Left forelimb (tissue), 1 donor: ENCODE measurements around the gene MX1.

ENCODE experiments used
- DNase-seq: peaks from one replicate; pipeline ENCODE4 v3.0.0-alpha.2; 2018; ENCODE audit warnings: low spot score

MX1 gene, protein sequence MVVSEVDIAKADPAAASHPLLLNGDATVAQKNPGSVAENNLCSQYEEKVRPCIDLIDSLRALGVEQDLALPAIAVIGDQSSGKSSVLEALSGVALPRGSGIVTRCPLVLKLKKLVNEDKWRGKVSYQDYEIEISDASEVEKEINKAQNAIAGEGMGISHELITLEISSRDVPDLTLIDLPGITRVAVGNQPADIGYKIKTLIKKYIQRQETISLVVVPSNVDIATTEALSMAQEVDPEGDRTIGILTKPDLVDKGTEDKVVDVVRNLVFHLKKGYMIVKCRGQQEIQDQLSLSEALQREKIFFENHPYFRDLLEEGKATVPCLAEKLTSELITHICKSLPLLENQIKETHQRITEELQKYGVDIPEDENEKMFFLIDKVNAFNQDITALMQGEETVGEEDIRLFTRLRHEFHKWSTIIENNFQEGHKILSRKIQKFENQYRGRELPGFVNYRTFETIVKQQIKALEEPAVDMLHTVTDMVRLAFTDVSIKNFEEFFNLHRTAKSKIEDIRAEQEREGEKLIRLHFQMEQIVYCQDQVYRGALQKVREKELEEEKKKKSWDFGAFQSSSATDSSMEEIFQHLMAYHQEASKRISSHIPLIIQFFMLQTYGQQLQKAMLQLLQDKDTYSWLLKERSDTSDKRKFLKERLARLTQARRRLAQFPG

DNA sequence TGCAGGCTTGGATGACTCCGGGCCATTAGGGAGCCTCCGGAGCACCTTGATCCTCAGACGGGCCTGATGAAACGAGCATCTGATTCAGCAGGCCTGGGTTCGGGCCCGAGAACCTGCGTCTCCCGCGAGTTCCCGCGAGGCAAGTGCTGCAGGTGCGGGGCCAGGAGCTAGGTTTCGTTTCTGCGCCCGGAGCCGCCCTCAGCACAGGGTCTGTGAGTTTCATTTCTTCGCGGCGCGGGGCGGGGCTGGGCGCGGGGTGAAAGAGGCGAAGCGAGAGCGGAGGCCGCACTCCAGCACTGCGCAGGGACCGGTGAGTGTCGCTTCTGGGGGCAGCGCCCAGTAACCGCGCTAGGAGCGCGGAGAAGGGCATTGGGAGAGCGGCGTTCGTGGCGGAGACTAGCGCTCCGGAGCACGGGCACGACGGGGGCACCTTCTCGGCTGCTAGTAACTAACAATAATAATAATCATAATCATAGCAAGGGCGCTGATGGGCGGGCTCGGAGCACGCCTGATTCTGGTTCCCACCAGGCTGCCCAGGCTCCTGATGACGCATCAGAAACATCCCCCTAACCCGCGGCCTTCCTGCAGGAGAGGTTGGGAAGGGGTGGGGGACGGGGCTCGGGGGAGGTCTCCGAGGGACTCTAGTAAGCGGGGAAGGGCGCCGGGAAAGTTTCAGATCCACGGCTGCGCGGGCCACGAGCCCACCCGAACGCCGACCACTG is at the start of gene MX1:
MX1 (plus strand) TSS at position 286 of the 722 bp plus-strand sequence. CDS start 5,832 bp downstream, outside the sequence.
- DNase-seq = no peak

DNA sequence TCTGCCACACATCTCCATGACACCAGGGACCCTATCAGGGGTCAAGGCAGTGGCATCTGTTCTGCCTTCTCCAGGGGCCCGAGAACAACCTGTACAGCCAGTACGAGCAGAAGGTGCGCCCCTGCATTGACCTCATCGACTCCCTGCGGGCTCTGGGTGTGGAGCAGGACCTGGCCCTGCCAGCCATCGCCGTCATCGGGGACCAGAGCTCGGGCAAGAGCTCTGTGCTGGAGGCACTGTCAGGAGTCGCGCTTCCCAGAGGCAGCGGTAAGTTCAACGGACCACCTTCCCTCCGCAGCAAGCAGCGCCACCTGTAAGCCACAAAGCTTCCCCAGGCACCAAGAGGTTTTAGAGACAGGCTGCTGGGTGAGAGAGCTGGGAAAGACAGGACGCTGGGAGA is 48.3 kb upstream of the MX1 start:
- DNase-seq = peak; percentile 44

DNA sequence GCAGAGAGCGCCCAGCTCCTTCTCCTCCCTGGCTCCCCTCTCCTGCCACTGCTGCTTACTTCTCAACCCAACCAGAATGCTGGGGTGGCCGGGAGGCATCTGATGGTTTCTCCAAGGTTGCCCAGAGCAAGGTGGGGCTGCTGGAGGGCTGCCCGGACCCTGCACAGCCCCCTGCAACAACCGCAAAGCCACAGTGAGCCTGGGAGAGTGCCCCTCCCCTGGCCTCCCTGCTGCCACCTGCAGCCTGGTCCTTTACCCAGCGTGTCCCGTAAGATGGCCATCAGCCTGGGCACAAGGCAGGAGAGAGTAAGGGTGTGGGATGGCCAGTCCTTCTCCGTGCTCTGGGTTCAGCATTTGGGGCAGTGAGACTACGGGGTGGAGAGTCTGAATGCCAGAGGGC is 47.2 kb upstream of the MX1 start:
- DNase-seq = peak; percentile 26

DNA sequence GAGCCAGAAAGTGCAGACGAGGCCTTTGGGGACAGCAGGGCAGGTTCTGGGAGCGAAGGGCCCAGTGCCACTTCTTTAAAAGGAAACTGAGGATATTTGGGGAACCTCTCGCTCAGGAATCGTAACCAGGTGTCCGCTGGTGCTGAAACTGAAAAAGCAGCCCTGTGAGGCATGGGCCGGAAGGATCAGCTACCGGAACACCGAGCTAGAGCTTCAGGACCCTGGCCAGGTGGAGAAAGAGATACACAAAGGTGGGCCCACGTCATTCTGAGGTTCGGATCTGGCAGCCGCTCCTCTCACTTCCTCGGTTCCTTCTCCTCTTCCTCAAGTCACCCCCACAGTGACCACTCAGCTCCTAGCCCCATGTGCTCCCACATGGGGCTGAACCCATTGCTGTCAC is 46.1 kb upstream of the MX1 start:
- peak; percentile 52 for DNase-seq

DNA sequence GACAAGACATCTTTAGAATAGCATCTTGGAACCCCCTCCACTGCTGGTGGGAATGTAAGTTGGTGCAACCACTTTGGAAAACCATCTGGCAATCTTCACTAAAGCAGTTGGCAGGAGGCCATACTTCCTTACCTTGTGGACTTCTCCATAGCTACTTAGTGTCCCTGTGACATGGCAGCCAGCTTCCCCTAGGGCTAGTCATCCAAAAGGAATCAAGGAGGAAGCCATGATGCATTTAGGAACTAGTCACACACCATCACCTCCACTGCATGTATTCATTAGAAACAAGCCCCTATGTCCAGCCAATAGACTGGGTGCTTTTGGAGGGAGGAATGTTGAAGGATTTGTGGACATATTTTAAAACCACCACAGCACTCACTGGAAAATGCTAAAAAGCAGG is 44.3 kb upstream of the MX1 start:
- DNase-seq = no peak

DNA sequence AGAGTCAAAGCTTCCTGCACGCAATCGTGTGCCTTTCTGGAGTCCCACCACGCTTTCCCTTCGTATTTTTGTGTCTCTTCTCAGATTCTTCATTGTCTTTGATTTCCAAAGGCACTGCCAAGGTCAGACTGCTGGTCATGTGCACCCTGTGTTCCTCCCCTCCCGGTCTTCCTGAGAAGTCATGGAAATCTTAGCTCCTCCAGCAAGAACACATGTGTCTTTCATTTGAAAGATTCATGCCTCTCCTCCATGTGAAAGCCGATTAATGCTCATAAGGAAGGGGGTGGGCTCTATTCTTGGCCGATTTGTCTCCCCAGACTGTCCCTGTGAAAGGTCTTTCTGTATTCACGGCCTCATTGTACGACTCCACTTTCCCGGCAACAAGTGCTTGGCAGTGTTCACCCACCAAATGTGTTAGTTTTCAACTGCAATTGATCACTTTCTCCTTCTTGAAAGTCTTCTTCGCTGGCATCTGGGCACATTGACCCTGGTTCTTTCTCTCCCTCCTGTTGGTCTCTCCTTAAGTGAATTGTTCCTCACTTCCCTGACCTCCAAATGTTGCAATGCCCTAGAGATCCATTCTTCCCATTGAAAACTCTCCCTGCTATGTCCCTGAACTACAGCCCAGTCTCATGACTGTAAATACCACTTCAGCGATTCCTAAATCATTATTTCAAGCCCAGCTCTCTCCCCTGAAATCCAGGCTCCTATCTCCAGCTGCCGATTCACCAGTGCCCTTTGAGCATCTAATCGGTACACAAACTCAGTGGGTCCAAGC is 38.8 kb upstream of the MX1 start:
- DNase-seq = no peak

DNA sequence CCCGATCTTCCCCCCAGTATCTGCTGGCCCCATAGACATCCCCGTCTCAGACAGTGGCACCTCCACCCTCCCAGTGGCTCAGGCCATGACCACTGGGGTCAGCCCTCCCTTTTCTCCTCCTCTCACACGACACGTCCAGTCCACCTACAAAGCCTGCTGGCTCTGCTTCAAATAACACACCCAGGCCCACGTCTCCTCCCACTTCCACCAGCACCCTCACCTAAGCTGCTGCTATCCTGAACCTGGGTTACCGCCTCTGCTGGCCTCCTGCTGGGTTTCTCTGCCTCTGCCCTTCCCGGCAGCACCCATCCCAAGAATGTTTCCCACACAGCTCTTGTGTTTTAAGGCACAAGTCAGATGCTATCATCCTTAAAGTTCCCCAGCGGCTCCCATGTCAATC is 38.2 kb upstream of the MX1 start:
- no peak for DNase-seq

DNA sequence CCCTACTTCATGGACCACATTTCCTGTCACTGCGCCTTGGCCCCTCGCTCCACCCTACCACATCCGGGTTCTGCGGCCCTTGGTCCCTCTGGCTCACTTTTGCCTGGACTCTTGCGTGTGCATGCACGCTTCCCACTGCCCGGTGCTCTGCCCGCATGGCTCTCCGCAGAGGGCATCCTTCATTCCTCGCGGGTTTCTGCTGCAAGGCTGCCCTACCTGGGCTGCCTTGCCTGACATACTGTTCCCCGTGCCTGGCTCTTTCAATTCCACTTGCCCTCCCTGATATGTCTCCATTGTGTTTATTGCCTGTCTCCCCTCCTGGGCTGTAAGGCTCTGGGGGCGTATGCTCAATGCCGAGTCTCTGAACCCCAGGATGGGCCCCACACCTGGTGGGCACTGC is 37.8 kb upstream of the MX1 start:
- no peak for DNase-seq

DNA sequence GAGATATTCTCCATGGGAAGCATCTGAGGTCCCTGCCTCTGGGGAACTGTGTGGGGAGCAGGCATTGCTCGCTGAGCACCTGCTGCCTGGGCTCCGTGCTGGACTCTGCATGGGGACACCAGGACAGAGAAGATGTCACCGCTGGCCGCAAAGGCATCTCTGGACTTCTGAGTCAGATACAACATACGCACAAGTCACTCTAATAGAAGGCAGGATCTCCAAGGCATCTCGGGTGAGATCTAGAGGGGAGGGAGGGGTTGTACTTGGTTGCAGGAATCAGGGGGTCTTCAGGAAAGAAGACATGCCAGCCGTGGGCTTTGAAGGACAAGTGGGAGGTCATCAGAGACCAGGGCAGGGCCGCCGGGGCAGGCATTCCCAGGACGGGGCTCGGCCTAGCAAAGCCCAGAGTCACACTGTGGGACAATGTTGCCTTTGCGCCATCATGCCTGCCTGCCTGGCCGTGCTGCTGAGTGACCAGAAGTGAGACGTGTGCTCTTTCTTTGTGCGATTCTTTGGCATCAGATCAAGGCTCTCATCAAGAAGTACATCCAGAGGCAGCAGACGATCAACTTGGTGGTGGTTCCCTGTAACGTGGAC is 35.9 kb upstream of the MX1 start:
- DNase-seq = no peak

DNA sequence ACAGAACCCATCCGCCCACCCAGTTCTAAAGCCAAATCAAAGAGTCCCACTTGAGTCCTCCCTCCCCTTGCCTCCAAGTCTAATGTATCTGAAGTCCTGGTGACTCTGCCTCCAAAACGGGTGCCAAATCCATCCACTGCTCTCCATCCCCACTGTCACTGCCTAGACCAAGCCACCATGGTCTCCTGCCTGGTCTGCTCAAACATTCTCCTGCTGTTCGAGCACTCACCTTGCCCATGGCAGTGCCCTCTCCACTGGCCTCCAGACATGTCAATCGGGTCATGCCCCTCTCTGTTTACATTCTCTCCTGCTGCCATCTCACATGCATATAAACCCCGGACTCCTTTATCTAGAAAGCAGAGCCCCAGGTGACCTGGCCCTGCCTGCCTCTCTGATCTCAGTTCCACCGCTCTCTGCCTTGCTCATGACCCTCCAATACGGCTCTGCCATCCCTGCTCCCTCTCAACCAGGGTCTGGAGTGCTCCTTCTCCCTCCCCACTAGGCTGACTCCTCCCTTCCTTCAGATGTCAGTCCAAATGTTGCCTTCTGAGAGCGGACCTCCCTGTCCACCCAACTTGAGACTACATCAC is 32.1 kb upstream of the MX1 start:
- DNase-seq = no peak

DNA sequence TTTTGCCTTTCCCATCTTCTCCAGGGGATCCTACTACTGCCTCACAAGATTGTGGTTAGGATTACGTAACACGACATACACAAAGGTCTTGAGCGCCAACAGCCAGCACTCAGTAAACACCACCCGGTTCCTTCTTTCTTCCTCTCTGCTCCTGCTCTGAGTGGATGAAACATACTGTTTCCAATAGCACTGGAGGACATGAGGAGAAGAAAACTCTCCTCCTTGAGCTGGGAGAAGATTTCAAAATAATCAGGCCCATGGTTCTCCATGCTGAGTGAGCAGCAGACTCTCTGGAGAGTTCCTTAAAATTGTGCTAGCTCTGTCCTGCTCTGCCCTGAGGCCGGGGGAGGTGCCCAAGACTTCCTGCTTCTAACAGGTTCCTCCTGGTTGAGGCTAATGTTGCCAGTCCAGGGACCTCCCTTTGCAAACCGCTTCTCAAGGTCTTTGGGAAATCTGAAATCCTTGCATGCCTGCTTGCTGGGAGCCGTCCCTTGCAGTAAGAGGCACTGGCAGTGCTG is 29.4 kb upstream of the MX1 start:
- DNase-seq = no peak

DNA sequence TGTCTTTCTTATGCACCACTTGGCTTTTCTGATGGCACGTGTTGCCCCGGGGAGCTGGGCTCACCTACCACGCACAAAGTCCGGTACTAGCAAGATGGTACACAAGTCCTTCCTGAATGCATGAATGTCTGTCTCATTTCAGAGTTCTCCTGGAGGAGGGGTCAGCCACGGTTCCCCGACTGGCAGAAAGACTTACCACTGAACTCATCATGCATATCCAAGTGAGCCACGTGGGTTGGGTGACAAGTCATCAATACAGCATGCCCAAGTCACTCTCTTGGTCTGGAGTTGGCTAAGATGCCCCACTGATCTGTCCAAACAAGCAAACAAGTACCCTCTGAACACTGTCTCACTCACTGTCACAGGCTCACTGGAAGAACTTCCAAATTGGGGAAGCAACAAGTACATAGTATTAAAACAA is 28.6 kb upstream of the MX1 start:
- no peak for DNase-seq

DNA sequence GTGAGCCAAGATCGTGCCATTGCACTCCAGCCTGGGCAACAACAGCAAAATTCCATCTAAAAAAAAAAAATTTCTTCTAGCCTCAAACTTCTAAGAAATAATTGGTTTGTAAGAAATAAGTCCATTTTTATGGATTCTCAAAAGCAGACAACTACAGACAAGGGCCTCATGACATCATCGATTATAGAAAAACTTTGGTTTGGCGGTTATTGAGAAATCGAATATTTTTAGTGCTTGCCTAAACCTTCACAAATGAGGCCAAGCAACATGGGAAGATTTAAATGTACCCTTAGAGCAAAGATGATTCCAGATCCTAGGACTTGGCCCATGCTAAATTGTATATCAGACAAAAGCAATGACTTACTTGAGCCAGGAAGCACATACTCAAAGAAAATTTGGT is 27.8 kb upstream of the MX1 start:
- no peak for DNase-seq

DNA sequence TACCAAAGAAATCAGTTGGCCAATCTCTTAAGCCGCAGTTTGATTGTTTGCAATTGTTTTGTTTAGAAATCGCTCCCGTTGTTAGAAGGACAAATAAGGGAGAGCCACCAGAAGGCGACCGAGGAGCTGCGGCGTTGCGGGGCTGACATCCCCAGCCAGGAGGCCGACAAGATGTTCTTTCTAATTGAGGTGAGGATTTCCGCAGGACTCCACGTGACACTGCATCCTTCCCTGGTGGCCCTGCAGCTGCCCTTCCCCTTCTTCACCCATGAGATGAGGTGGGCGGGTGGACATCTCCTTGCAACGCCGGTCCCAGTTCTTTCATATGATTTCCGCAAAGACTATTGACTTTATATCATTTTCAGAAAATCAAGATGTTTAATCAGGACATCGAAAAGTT is 27.2 kb upstream of the MX1 start:
- DNase-seq = no peak

DNA sequence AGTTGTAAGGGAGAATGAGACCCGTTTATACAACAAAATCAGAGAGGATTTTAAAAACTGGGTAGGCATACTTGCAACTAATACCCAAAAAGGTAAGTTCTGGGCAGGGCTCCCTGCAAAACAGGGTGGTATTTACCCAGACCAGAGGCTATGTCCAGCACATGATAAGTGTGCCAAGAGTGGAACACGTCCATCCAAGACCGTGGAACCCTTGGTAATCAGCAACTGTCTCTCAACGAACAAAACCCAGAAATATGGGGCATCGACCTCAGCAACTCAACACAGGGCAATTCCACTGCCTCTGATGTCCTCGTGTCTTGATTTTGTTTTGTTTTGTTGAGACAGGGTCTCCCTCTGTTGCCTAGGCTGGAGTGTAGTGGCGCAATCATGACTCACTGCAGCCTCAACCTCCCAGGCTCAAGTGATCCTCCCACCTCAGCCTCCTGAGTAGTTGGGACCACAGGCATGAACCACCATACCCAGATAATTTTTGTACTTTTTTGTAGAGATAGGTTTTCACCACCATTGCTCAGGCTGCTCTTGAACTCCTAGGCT is 26.7 kb upstream of the MX1 start:
- no peak for DNase-seq

DNA sequence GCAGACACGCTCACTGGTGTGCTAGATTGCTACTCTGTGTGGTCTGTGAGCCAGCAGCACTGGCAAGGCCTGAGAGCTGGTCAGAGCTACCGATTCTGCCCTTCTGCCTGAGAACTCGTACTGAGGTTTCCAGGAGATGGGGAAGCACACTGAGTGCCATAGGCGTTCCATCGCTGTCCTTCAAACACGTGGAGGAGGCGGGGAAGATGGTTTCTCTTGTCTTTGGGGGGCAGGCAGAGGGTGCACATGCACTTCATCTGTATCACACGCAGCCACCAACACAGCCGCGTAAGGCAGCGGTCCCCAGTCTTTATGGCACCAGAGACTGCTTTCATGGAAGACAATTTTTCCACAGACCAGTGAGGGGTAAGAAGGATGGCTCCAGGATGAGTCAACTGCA is 23.8 kb upstream of the MX1 start:
- no peak for DNase-seq

DNA sequence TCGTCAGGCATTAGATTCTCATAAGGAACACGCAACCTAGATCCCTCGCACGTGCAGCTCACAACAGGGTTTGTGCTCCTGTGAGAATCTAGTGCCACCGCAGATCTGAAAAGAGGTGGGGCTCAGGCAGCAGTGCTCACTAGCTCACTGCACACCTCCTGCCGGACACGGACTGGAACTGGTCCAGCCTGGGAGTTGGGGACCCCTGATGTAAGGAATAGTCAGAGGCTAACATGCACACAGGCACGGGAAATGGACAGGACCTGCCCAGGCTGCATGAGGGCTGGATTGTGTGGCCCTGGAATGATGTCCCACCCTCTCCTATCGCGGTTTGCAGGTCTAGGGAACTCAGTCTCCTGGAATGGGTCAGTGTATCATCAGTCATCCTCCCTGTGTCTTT is 23.2 kb upstream of the MX1 start:
- DNase-seq = no peak

DNA sequence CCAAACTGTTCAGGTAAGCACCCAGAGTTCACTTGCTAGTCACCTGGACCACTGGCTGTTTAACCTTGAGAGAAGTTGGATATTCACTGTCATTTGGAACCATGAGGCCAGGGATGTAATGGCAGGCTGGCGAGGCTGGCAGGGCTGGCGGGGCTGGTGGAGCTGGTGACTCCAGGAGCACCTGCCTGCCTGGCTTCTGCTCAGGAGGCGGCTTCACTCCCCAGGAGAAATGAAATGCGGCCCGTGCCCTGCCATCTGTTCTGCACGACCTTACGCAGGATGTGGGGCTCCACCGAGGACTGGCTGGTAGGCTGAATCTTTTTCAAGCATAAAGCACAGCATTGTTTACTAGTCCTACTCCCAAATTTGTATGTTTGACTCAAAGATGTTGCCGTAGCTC is 22.7 kb upstream of the MX1 start:
- DNase-seq = no peak

DNA sequence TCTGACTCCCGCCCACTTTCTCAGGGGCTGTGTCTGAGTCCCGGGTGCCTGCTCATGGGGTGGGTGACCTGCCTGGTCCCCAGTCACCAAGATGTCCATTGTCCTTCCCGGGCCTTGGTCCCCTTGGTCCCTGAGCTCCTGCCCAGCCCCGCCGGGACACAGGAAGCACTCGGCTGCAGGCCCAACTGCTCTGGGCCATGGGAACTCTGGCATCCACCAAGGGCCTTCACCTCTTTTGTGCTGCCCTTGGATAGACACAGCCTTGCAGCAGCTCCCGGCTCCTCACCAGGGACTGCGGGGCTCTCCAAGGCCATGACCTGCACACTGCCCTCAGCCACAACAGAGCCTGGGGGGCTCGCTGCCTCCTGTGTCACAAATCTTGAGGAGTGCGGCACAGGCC is 22.1 kb upstream of the MX1 start:
- no peak for DNase-seq

DNA sequence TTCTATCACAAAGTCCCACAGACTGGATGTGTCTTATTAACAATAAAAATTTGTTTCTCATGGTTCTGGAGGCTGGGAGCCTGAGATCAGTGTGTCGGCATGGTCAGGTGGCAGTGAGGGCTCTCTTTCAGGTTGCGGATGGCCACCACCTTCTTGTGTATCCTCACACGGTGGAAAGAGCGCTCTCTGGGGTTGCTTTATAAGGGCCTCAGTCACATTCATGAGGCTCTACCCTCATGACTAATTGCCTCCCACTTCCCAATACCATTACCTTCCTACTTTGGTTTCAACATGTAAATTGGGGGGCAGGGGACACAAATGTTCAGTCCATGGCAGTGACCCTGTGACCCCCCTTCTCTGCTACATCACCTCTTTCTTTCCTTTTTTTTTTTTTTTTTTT is 20.7 kb upstream of the MX1 start:
- no peak for DNase-seq

DNA sequence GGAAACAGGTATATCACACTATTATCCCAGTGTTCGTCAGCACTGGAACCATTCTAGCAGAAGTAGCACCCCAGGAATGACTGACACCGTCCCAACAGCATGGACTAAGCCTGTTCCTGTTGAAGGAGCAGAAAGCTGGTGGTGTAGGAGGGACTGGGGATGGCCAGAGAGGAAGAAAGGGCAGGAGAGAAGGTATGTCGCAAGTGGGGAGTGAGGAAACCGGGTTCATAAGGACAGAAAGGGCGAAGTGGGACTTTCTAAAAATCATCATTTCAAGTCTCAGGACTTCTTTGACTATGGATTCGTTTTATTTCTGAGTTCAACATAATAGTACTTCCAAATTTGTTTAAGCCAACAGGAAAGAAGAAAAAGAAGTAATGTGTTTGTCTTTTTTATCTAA is 19.7 kb upstream of the MX1 start:
- no peak for DNase-seq
